Measurements from ENCODE around the gene KLK14. TPM values are rescaled to one million over a fixed set of nuclear protein-coding genes. Genes with fewer than 3 reads are reported as not detected.

Gene KLK14
- polyA plus RNA-seq, 1 donor from 2014 or later = not detected

DNA sequence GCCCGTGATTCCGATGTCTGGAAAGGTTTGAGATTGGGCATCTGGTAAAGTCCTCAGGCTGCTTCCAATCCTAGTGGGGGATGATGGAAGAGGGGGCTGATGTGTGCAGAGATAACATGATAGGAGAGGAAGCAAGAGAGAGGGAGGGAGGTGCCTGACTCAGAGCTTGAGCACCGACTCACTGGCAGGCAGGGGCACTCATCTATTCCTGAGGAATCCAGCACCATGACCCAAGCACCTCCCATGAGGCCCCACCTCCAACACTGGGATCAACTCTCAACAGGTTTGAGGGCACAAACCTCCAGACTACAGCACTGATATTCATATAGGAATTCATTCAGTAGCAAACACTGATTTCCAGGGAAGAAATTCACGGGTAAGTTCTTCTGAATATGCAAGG lies 36.4 kb upstream of the KLK14 start:
- Histone ChIP-seq H3K9me2 (ENCODE audit: insufficient read depth, low read length) (no peaks in the 10 kb centered on the region), H3K79me2 (replicated peaks; ENCODE audit: insufficient read depth, low read length) (no peaks in the 10 kb centered on the region), H3K27ac (ENCODE audit: low read length) (no peak overlapping the region), H3K27me3 (ENCODE audit: insufficient read depth, low read depth, low read length) (no peaks in the 10 kb centered on the region), H3K9ac (ENCODE audit: low read length) (no peak overlapping the region), H3K4me2 (ENCODE audit: low read length) (no peak overlapping the region), H4K20me1 (ENCODE audit: insufficient read depth) (no peaks in the 10 kb centered on the region), H3F3A (ENCODE audit: insufficient read depth, low read length, poor library complexity, severe bottlenecking) (no peaks in the 10 kb centered on the region), H2AFZ (ENCODE audit: low read depth, low read length) (no peak overlapping the region), H3K9me3 (ENCODE audit: low read length) (no peaks in the 10 kb centered on the region), H3K36me3 (ENCODE audit: insufficient read depth, low read length) (no peaks in the 10 kb centered on the region), H3K4me3 (ENCODE audit: low read length) (no peak overlapping the region)
- TF ChIP-seq TAF1 (IDR thresholded peaks at IDR 0.05; ENCODE audit: low read depth) = no peak
- no peak for TF ChIP-seq RAD21 (conservative IDR thresholded peaks at IDR 0.05)
- TF ChIP-seq SMC3 (conservative IDR thresholded peaks at IDR 0.05; ENCODE audit: poor library complexity) = no peak
- no peak for TF ChIP-seq EP300 (conservative IDR thresholded peaks at IDR 0.05; ENCODE audit: poor library complexity, severe bottlenecking)
- no peak for TF ChIP-seq EZH2 (IDR thresholded peaks at IDR 0.05; ENCODE audit: borderline replicate concordance, insufficient read depth, low read length, poor library complexity, severe bottlenecking)
- no peak for TF ChIP-seq POLR2AphosphoS5 (IDR thresholded peaks at IDR 0.05)
- TF ChIP-seq, protein P1, sequence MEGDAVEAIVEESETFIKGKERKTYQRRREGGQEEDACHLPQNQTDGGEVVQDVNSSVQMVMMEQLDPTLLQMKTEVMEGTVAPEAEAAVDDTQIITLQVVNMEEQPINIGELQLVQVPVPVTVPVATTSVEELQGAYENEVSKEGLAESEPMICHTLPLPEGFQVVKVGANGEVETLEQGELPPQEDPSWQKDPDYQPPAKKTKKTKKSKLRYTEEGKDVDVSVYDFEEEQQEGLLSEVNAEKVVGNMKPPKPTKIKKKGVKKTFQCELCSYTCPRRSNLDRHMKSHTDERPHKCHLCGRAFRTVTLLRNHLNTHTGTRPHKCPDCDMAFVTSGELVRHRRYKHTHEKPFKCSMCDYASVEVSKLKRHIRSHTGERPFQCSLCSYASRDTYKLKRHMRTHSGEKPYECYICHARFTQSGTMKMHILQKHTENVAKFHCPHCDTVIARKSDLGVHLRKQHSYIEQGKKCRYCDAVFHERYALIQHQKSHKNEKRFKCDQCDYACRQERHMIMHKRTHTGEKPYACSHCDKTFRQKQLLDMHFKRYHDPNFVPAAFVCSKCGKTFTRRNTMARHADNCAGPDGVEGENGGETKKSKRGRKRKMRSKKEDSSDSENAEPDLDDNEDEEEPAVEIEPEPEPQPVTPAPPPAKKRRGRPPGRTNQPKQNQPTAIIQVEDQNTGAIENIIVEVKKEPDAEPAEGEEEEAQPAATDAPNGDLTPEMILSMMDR (IDR thresholded peaks at IDR 0.05; ENCODE audit: poor library complexity, severe bottlenecking) = no peak
- TF ChIP-seq, protein P2, sequence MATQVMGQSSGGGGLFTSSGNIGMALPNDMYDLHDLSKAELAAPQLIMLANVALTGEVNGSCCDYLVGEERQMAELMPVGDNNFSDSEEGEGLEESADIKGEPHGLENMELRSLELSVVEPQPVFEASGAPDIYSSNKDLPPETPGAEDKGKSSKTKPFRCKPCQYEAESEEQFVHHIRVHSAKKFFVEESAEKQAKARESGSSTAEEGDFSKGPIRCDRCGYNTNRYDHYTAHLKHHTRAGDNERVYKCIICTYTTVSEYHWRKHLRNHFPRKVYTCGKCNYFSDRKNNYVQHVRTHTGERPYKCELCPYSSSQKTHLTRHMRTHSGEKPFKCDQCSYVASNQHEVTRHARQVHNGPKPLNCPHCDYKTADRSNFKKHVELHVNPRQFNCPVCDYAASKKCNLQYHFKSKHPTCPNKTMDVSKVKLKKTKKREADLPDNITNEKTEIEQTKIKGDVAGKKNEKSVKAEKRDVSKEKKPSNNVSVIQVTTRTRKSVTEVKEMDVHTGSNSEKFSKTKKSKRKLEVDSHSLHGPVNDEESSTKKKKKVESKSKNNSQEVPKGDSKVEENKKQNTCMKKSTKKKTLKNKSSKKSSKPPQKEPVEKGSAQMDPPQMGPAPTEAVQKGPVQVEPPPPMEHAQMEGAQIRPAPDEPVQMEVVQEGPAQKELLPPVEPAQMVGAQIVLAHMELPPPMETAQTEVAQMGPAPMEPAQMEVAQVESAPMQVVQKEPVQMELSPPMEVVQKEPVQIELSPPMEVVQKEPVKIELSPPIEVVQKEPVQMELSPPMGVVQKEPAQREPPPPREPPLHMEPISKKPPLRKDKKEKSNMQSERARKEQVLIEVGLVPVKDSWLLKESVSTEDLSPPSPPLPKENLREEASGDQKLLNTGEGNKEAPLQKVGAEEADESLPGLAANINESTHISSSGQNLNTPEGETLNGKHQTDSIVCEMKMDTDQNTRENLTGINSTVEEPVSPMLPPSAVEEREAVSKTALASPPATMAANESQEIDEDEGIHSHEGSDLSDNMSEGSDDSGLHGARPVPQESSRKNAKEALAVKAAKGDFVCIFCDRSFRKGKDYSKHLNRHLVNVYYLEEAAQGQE (IDR thresholded peaks at IDR 0.05; ENCODE audit: borderline replicate concordance) = no peak
- TF ChIP-seq MXI1 (conservative IDR thresholded peaks at IDR 0.05; ENCODE audit: poor library complexity, severe bottlenecking) = no peak

GRCh38 chr19:51116736-51117286 lies 34.1 kb upstream of the KLK14 start:
- H2AFZ ChIP-seq (ENCODE audit: low read depth, low read length) = no peak overlapping the region
- H3K79me2 ChIP-seq (replicated peaks; ENCODE audit: insufficient read depth, low read length) = no peaks in the 10 kb centered on the region
- no peaks in the 10 kb centered on the region for H3K9me2 ChIP-seq (ENCODE audit: insufficient read depth, low read length)
- no peak overlapping the region for H3K9ac ChIP-seq (ENCODE audit: low read length)
- no peaks in the 10 kb centered on the region for H3K27me3 ChIP-seq (ENCODE audit: insufficient read depth, low read depth, low read length)
- H3K27ac ChIP-seq (ENCODE audit: low read length) = no peak overlapping the region
- no peaks in the 10 kb centered on the region for H4K20me1 ChIP-seq (ENCODE audit: insufficient read depth)
- H3K4me3 ChIP-seq (ENCODE audit: low read length) = no peak overlapping the region
- no peaks in the 10 kb centered on the region for H3F3A ChIP-seq (ENCODE audit: insufficient read depth, low read length, poor library complexity, severe bottlenecking)
- H3K4me2 ChIP-seq (ENCODE audit: low read length) = no peak overlapping the region
- no peak for TF ChIP-seq POLR2AphosphoS5 (IDR thresholded peaks at IDR 0.05)
- no peaks in the 10 kb centered on the region for H3K9me3 ChIP-seq (ENCODE audit: low read length)
- no peaks in the 10 kb centered on the region for H3K36me3 ChIP-seq (ENCODE audit: insufficient read depth, low read length)
